GM20000 (cell line): ENCODE results near the gene DACT3.

Source experiments
- DNase-seq: peaks from one replicate; pipeline ENCODE4 v3.0.0; 2012; ENCODE audit warnings: low spot score
- CTCF ChIP-seq: IDR thresholded peaks from 2 replicates; pipeline ENCODE4 v1.5.1; 2012; ENCODE audit warnings: mild to moderate bottlenecking, control low read depth; ENCODE audit errors: extremely low read depth, missing control alignments

The DACT3 gene

GRCh38 chr19:46661735-46662592 is 982 bp upstream of the DACT3 start:
- DNase-seq: peak; percentile 81
- TF ChIP-seq CTCF: peak; percentile 81

GRCh38 chr19:46660551-46661019 is 397 bp downstream of the DACT3 start:
- no peak for DNase-seq
- no peak for TF ChIP-seq CTCF

- TF ChIP-seq CTCF: no peak
- no peak for DNase-seq
Observed at GRCh38 chr19:46660008-46660517, 919 bp downstream of the DACT3 start.

- TF ChIP-seq CTCF: no peak
- DNase-seq: no peak
Observed at GRCh38 chr19:46659151-46660007, 1.6 kb downstream of the DACT3 start.

GRCh38 chr19:46656541-46656940 is 4.4 kb downstream of the DACT3 start:
- TF ChIP-seq CTCF: no peak
- DNase-seq: no peak

- DNase-seq: no peak
- TF ChIP-seq CTCF: no peak
Observed at GRCh38 chr19:46654621-46655152, 6.3 kb downstream of the DACT3 start.
